Measurements from ENCODE around the gene LYZ. TPM values are rescaled to one million over a fixed set of nuclear protein-coding genes. Genes with fewer than 3 reads are reported as not detected.

Gene LYZ
- polyA plus RNA-seq (2011; rRNA removed) (0.12 TPM in 2 replicates), polyA plus RNA-seq (2017; fragmentation: RNase III; extraction: RNeasy Plus Mini Kit Qiagen cat#74134 plus additional on column Dnase treatment) (not detected in 3 replicates), polyA minus RNA-seq (2011; rRNA and poly(A)+ RNA removed) (1.1 TPM in 1 of 2 replicates, not detected in the other)
- not detected in 2 replicates for polyA plus RNA-seq (2012; cell fraction: cytosol; rRNA removed)
- polyA plus RNA-seq (2012; cell fraction: nucleus; rRNA removed): not detected in 2 replicates

DNA sequence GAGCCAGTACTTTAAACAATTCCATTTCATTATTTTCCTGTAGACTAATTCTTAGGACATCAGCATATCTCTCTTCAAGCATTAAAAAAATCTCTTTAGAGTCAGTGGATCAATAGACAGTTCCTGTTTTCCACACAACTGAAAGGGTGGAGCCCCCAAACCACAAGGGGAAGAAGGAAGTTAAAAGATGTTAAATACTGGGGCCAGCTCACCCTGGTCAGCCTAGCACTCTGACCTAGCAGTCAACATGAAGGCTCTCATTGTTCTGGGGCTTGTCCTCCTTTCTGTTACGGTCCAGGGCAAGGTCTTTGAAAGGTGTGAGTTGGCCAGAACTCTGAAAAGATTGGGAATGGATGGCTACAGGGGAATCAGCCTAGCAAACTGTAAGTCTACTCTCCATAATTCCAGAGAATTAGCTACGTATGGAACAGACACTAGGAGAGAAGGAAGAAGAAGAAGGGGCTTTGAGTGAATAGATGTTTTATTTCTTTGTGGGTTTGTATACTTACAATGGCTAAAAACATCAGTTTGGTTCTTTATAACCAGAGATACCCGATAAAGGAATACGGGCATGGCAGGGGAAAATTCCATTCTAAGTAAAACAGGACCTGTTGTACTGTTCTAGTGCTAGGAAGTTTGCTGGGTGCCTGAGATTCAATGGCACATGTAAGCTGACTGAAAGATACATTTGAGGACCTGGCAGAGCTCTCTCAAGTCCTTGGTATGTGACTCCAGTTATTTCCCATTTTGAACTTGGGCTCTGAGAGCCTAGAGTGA is at the start of gene LYZ:
Gene LYZ, plus strand, starts transcription at position 220 of the 777 bp plus-strand sequence. Its CDS starts 28 bp downstream, at position 248.
- Histone ChIP-seq H3K4me1 (no peaks in the 10 kb centered on the region), H3K4me3 (no peak within 1 kb of the TSS), H3K4me2 (no peak within 1 kb of the TSS), H3K9me3 (no peaks in the 10 kb centered on the region), H3K27ac (no peak within 1 kb of the TSS)
- FAIRE-seq (no peak), DNase-seq (ENCODE audit: low read depth in 1 of 2, low spot score in 1 of 2) (no peak), ATAC-seq (no peak)
- ChIA-PET POLR2A (no interaction called here), CTCF (interaction anchor here (0.7 to 2.8 kb wide), 3 partner anchors 8 to 1064 kb away, joined by 3 to 8 read pairs (median 6); no protein-coding TSS in a partner anchor)
- TF ChIP-seq MAX (IDR thresholded peaks at IDR 0.05): no peak
- TF ChIP-seq RCOR1 (IDR thresholded peaks at IDR 0.05; ENCODE audit: low read depth, low read length): no peak
- no peak for TF ChIP-seq EHMT2 (IDR thresholded peaks at IDR 0.05; ENCODE audit: low read depth)
- TF ChIP-seq SREBF2 (IDR thresholded peaks at IDR 0.05): no peak
- TF ChIP-seq ELK1 (IDR thresholded peaks at IDR 0.05; ENCODE audit: low read depth, low read length): no peak
- TF ChIP-seq CHD2 (IDR thresholded peaks at IDR 0.05; ENCODE audit: low read length, partially characterized antibody): no peak
- TF ChIP-seq BHLHE40 (IDR thresholded peaks at IDR 0.05; ENCODE audit: low read depth, low read length): no peak
- TF ChIP-seq GATA3 (IDR thresholded peaks at IDR 0.05; ENCODE audit: borderline replicate concordance): no peak
- no peak for TF ChIP-seq HDAC2 (IDR thresholded peaks at IDR 0.05)
- TF ChIP-seq REST (IDR thresholded peaks at IDR 0.05): no peak
- TF ChIP-seq ATOH8 (CRISPR knock-in tag; IDR thresholded peaks at IDR 0.05; ENCODE audit: low read depth): no peak
- TF ChIP-seq TP53 (CRISPR knock-in tag; IDR thresholded peaks at IDR 0.05): no peak
- TF ChIP-seq POLR2A (IDR thresholded peaks at IDR 0.05; ENCODE audit: low read length): no peak
- TF ChIP-seq RAD21 (conservative IDR thresholded peaks at IDR 0.05 in 1 of 2, IDR thresholded peaks at IDR 0.05 in 1 of 2): no peak
- TF ChIP-seq HOXB13 (CRISPR knock-in tag; IDR thresholded peaks at IDR 0.05; ENCODE audit: low read depth): no peak
- WGBS (ENCODE audit: missing lambda C conversion rate): 76% methylated on average over 4 of the region's 4 CpGs

- FAIRE-seq: no peak
Observed at GRCh38 chr12:69298947-69299346, 49.2 kb upstream of the LYZ start.

More at GRCh38 chr12:69298947-69299346, 49.2 kb upstream of the LYZ start:
- no peak for ATAC-seq
- Histone ChIP-seq H3K4me3 (no peak overlapping the region), H3K4me2 (no peak overlapping the region), H3K9me3 (peaks cover 7% of the 10 kb centered on the region; the same call in 2 of the 3 replicates), H3K4me1 (no peaks in the 10 kb centered on the region), H3K27ac (no peak overlapping the region)
- CTCF ChIA-PET: interaction anchor here (0.6 to 1.4 kb wide), 2 partner anchors 8 to 45 kb away, joined by 3 read pairs; no protein-coding TSS in a partner anchor
- DNase-seq (ENCODE audit: low read depth in 1 of 2, low spot score in 1 of 2): no peak
- POLR2A ChIA-PET: no interaction called here
- WGBS (ENCODE audit: missing lambda C conversion rate): 35% methylated on average over 2 of the region's 2 CpGs
- TF ChIP-seq ZFP36 (IDR thresholded peaks at IDR 0.05; ENCODE audit: borderline replicate concordance, partially characterized antibody) (no peak), HDAC2 (IDR thresholded peaks at IDR 0.05) (no peak), CHD2 (IDR thresholded peaks at IDR 0.05; ENCODE audit: low read length, partially characterized antibody) (no peak), KDM1A (IDR thresholded peaks at IDR 0.05; ENCODE audit: low read depth) (no peak), ELK1 (IDR thresholded peaks at IDR 0.05; ENCODE audit: low read depth, low read length) (no peak), ESRRA (IDR thresholded peaks at IDR 0.05; ENCODE audit: borderline replicate concordance, low read length) (no peak), MAX (IDR thresholded peaks at IDR 0.05) (no peak), GATA3 (IDR thresholded peaks at IDR 0.05; ENCODE audit: borderline replicate concordance) (no peak), CEBPB (IDR thresholded peaks at IDR 0.05) (no peak), HOXA7 (CRISPR knock-in tag; IDR thresholded peaks at IDR 0.05) (no peak), BHLHE40 (IDR thresholded peaks at IDR 0.05; ENCODE audit: low read depth, low read length) (no peak)
- TF ChIP-seq, protein P1, sequence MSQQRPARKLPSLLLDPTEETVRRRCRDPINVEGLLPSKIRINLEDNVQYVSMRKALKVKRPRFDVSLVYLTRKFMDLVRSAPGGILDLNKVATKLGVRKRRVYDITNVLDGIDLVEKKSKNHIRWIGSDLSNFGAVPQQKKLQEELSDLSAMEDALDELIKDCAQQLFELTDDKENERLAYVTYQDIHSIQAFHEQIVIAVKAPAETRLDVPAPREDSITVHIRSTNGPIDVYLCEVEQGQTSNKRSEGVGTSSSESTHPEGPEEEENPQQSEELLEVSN (IDR thresholded peaks at IDR 0.05; ENCODE audit: borderline replicate concordance, low read depth): no peak

Data from A549 (cell line).